ENCODE results near the gene LEF1.

LEF1 gene

DNA sequence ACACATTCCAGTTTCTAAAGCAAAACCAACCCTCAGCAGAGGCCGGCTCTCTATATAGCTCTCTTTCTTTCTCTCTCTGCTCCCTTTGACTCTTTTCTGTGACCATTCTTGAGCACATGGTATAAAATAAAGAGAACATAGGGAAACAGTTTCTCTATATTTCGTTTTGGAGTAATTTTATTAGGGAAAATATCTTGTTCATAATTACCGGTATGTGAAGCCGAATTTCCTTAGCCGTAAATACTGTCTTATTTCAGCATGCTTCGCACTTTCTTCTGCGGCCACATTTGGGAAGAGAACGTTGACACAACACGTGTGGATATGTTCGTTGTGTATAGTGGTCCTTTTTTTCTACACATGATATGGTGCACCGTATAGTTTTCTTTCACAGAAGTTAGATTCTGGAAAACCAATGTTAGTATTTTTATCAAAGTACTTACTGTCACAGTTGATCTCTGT lies 4.9 kb upstream of the LEF1 start:
- no peak for DNase-seq

DNA sequence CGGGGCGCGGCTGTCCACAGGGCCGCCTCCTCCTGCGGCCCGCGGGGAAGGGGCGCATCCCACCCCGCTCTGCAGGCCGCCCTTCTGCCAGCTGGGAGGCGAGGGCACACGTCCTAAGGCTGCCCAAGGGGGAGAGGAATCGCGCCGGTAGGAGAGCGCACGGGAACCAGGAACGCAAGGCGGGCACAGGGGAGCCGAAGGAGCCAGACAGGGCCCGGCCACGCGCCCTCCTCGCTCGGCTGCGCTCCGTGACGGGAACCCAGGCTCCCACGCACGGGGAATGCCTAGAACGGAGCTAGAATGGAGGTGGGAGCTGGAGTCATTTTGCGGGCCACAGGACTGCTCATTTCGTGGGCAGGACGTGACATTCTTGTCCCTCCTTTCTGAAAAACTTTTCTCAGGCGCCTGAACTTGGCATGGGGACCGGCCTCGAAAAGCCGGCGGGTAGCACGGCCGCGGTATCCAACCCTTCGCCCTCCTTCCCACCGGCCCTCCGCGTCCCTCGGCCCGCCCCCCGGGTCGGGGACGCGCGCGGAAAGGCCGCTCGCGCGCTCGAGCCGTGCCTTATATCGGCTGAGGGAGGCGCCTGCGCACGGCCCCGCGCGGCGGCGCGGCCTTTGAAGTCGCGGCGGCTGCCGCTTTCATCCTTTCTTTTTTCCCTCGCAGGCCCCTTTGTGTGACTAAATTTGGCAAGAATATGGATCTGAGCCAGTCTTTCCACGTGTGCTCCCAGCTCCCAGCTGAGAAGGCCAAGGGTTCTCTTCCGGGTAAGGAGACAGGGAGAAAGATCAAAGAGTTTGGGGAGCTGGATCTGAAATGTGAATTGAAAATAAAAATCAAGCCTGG lies 4.2 kb upstream of the LEF1 start:
- peak in 1 of 2 donors; percentile 12 for DNase-seq

- DNase-seq, result no peak
These were observed 3.6 kb upstream of the LEF1 start for GRCh38 chr4:108172231-108172752.

- peak in 1 of 2 donors; percentile 11 for DNase-seq
These were observed 2.9 kb upstream of the LEF1 start for GRCh38 chr4:108171339-108172230.

GRCh38 chr4:108170631-108171338 lies 2.1 kb upstream of the LEF1 start:
- no peak for DNase-seq

GRCh38 chr4:108169664-108170063 lies 932 bp upstream of the LEF1 start:
- DNase-seq, result no peak

GRCh38 chr4:108168160-108168670 lies 517 bp downstream of the LEF1 start:
- DNase-seq, result peak in 1 of 2 donors; percentile 30

- no peak for DNase-seq
These were observed 2.1 kb downstream of the LEF1 start for GRCh38 chr4:108166441-108167315.

GRCh38 chr4:108166038-108166437 lies 2.7 kb downstream of the LEF1 start:
- DNase-seq, result no peak

GRCh38 chr4:108165586-108165985 lies 3.1 kb downstream of the LEF1 start:
- no peak for DNase-seq

- DNase-seq, result no peak
These were observed 5.4 kb downstream of the LEF1 start for GRCh38 chr4:108163351-108163750.

GRCh38 chr4:108160741-108161352 lies 7.9 kb downstream of the LEF1 start:
- DNase-seq, result no peak

DNA sequence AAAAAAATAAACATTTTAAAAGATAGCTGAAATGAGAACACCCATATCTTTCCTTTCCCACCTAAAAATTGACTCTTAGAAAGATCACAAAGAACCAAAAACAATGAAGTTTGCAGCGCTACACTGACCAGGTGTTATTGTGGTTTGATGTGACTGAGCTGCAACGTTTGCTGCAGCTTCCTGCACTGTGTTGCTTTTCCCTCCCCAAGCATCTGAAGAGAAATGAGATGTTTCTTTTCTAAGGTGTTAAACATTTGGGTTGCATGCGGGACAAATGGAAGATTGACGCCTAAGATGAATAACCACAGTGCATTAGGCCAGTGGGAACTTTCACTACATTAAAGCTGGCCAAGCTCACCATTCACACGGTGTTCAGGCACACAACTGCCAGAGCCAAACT lies 8.9 kb downstream of the LEF1 start:
- DNase-seq, result no peak

DNA sequence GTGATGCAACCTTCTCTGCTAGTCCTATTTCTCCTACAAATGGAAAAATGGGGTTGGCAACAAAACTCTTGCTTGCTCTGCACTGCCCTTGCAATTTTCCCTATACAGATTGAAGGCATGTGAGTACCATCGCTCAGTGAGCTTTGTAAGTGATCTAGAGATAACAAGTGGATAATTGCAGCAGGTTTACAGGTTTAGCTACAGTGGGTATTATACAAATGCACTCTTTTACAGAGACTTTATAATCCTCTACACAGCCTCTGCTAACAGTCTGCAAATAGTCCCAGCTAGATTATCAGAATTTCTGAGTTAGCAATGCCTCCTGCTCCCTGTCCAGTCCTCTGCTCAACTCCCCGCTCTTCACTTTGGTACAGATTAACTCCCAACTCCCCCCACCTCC lies 11.1 kb downstream of the LEF1 start:
- DNase-seq, result no peak

GRCh38 chr4:108156391-108156790 lies 12.3 kb downstream of the LEF1 start:
- no peak for DNase-seq

DNA sequence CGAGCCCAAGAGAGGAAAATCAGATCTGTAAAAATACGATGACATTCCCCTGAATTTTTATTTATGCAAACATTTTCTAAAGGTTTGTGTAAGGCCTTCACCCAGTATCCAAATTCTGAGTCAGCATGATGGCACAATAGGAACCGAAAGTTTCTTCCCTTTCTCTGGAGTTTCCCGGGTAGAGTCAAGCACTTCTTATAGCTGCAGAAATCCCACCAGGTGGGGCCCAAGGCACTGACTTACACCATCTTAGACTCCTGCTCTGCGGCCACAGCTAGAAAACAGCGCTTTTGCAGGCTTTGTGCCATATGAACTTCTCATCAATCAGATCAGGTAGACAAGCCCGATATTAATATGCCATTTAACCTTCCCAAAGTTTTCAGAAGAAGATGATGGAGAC lies 13.4 kb downstream of the LEF1 start:
- DNase-seq, result no peak

DNA sequence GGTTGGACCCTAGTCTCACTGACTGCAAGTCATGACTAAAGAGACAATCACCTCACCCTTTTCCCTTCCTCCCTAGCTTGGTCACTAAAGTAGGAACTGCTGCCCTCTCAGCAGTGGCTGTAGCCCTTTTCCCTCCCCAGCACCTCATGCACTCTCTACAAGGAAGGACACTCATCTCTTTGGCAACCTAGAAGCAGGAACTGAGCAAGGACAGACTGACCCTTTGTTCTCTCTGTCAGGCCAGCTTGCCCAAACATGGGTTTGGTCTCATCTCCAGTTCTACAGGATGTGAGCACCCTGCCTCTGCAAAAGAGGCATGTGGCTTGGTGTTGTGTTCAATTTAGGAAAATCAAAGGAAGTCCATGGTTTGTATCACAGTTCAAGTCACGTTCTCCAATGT lies 15.8 kb downstream of the LEF1 start:
- DNase-seq, result no peak

DNA sequence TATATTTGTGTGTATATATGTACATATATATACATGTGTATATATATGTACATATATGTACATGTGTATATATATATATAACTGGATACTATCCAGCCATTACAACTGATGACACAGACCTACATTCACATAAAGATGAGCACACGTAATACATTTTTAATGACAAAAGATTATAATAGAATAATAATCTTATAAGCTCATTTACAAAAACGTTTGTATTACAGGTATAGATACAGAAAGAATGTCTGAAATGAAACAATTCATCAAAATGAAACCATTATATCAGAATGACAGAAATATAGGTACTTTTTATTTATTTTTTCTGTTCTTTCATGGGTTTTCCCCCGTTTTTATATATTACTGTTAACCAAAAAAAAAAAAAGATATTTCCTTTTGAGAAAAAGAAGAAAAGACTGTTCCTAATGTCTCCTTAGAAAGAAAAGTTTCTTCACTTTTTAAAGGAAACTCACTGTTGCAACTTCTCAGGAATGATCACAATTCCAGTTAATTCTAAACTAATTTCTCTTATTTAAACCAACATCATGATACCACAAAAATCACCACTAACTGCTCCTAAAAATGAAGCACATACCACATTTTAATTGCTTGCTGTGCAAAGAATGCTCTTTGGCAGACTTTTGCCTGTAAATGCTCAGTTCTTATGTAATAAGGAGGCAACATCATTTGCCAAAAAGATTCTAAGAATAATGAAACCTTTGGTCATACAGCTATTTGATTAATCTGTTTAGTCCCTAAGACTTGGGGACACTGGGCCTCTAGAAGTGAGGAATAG lies 18.9 kb downstream of the LEF1 start:
- DNase-seq, result no peak

DNA sequence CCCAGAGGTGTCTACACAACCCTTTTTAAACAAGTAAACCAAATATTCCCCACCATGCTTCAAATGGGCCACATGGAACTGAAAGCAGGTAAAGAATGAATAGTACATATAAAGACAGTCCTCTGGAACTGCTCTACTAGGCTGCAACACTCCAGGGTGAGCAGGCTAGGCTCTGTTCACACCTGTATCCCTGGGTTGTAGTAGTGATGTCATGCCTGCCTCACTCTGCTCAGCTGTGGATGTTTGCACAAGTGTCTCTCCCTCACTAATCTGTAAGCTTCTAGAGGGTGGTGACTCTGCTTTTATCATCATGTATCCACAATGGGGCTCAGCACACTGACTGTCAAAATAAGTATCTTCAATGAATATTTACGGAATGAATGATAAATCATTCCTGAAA lies 20.4 kb downstream of the LEF1 start:
- DNase-seq, result no peak

DNA sequence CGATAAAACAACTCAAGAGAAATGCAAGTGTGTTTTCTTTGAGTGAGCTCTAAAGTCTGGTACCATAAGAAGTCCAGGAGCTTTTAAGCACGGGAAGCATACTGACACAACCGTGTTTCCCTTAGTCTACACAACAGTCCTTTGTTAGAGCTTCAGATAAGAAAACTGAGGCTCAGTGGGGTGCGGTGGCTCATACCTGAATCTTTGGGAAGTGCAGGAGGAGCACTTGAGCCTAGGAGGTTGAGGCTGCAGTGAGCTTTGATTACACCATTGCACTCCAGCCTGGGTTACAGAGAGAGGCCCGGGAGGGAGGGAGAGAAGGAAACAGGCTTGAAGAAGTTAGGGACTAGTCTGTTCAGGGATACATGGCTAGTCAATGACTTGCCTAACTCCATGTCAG lies 21.9 kb downstream of the LEF1 start:
- no peak for DNase-seq

All from bone marrow (tissue), 2 donors.